NCI-H2081 (cell line): ENCODE data around the gene ABCA4.
A peak's percentile ranks its signal among the peaks of the same experiment; 100 is the strongest.
"Not testable (repeated sequence)": the region's sequence is repeated elsewhere in the genome, so short reads cannot be mapped to it uniquely, and the experiment has no call there.

Source experiments
- DNase-seq, 2 experiments: peaks; one replicate each; lab custom pipeline; 2025; lab: John Stamatoyannopoulos, UW

Gene ABCA4

DNA sequence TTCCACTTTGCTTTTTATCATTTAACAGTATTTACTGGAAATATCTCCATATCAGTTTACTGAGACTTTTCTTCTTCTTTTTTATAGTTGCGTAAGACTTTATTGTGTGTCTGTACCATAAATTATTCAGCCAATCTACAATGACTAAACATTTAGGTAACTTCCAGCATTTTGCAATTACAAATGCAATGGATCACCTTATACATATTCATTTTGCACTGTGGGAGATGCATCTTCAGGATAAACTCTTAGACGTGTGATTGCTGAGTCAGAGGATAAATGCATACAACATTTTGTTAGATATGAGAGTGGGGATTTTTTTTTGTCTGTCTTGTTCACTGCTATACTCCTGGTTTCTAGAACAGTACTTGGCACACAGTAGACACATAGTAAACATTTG lies 116.0 kb downstream of the ABCA4 start:
- DNase-seq = no peak

DNA sequence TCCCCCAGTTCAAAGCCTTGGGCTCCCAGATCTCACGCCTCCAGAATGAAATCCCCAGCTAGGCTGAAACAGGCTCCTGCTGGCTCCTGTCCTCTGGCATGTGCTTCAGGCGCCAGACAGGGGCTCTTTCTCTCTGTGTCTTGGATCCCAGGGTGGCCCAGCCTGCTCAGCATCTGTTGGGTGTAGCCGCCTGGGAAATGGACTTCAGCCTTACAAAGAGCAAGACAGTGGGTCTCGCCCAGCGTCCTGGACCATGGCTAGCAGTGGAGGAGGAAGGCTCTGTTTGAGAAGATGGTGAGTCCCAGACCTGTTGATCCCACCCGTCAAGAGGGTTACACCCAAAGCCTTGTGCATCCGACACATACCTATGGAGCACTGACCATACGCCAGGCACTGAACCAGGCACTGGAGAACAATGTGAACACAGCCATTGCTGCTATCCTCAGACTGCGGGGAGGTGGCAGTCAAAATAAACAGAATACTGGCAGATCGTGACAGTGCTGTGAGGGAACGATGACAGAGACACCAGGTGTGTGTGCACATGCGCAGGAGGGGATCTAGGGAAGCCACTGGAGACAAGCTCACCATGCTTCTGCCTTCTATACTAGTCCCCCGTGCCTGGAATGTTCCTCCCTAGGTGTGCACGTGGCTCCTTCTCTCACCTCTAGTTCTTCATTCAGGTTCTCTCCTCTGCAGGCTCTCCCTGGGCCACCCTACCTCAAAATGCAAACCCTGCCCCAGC lies 118.7 kb downstream of the ABCA4 start:
- no peak for DNase-seq

DNA sequence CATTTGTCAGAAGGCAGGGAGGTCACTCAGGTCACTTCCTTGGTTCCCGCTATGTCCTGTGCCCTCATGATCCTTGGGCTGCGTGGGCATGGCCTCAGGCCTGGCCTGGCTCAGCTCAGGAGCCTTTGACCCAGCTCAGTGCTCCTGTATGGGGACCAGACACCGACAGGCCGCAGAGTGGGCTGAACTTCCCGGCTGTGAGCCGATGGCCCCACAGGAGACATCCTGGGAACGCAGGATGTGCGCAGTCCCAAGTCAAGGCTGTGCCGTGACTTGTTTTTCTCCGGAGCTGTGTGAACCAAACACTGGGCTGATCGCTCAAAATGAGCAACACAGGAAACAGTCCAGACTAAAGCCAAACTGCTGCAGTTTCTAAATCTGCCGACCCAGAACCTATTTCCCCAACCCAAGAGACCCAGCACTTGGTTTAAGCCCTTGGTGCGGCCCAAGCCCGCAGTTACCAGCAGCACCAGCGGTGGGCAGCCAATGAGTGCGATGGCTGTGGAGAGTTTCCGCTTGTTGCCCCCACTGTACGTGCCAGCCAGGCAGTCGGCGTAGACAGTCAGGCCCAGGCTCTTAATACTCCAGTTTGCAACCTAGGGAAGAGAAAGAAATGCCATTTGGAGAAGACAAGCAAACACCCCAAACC lies 119.4 kb downstream of the ABCA4 start:
- DNase-seq = no peak

DNA sequence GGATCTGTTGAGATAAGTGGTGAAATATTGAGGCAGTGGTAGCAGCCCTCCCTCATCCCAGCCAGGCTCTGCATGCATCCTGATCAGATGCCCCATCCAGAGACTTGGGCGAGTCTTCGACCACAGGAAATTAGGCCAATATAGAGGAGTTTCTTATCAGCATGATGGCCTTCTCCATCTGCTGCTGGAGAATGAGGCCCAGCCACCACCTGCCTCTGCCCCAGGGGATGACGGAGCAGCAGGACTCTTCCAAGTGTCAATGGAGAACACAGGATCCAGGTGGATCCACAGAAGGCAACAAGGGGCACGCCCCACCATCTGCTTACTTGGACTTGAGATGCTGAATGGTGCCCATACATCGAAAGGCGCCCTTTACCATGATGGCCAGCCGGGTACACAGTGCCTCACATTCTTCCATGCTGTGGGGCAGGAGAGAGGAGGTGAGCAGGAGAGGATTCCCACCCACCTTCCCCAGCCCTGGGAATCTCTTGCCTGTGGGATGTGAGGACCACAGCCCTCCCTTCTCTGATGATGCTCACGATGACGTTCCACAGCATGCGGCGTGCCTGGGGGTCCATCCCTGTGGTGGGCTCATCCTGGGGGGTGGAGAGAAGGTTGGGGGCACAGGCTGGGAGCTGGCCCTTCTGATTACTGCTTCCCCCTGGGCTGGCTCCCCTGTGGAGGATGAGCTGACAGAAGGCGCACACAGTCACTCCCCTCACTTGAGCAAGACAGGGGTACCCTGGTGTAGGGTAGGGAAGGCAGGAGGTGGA lies 120.3 kb downstream of the ABCA4 start:
- no peak for DNase-seq

DNA sequence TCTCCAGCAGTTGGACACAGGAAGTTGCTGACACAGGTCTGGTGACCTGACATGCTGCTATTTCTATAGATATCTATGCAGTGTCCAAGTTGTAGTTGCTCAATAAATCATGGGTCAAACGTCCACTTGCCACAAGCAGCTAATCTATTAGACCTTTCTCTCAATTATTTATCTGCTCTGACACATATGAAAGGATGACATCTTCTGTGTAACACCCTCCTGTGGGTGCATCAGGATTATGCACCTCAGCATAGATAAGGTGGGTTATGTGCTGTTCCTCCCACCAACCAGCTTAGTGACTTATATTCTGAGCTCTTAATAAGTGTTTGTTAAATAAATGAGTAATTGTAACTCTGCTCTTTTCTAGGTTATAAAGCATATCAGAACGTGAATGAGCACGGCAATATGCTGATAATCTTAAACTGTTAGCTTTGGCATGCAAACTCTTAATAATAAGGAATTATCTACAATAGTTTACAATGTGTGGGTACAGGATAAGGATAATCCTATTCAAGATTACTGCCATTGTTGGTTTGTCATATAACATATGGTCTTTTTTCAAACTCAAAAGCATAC lies 121.0 kb downstream of the ABCA4 start:
- no peak for DNase-seq

DNA sequence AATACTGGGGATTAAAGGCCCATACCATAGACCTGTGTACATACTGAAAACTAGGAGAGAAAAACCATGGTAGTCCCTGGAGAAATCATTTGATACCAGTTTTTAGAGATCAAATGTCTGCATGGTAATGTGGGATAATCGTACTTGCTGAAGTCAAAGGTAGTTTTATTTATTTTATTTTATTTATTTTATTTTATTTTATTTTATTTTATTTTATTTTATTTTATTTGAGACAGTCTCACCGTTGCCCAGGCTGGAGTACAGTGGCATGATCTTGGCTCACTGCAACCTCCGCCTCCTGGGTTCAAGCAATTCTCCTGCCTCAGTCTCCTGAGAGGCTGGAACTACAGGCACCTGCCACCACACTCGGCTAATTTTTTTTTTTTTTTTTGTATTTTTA lies 122.4 kb downstream of the ABCA4 start:
- not testable (repeated sequence) for DNase-seq

DNA sequence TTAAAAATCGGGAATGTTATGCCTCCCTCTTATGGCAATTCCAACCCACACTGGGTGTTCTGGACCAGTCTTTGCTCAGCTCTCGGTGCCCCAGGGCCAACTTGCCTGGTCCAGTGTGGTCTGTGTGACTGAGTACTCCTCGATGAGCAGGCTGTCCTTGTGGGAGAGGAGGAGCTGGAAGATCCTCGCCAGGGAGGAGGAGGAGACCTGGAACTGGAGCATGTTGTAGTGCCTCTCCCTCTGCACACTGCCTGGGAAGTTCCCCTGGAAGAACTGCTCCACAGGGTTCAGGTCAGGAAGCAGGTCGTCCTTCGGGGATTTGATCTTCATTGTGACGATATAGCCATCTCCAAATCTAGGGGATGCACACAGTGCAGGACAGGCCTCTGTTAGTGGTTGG lies 123.2 kb downstream of the ABCA4 start:
- no peak for DNase-seq

DNA sequence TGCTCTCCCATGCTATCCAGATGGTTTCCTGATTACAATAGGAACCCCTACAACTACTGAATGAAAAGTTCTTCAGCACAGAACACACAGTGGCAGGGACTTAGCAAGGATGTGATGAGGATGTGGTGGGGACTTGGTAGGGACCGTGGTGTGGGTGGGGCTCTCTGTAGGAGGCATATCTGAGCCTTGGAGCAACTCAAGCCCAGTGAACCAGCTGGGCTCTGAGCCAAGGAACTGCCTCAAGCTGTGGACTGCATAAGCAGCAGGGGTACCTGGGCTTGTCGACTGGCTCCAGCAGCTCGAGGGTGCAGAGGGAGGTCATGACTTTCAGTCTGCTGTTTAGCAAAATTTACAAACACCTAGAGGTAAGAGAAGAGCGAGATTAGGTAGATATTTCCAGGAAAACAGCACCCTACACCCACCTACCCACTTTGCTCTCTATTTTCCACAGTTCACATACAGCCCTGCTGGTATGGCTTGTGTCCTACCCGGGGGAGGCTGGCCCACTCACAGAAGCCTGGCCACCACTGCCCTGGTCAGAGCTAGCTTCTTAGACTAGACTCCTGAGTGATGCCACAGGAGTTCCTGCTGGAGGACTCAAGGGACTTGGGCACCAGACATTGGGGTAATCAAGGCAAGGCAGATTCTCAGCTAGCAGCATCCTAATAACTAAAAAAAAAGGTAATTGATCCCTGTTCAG lies 125.0 kb downstream of the ABCA4 start:
- DNase-seq = no peak

DNA sequence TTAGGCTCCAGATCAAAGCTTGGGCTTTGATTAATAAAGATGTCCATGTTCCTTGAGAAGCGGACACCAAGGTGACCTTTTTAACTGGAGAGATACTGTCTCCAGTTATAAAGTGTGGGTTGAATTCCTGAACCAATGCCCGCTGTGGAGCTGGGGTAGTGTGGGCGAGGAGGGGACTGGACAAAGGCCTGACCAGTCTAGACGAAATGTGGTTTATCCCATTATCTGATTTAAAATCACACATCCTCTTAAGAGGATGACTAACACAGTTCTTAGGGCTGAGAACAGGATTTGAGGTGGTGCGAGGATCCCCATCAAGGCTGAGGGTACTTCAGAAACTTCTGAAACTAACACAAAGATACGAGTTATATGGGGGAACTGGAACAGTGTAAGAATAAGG lies 127.2 kb downstream of the ABCA4 start:
- no peak for DNase-seq

DNA sequence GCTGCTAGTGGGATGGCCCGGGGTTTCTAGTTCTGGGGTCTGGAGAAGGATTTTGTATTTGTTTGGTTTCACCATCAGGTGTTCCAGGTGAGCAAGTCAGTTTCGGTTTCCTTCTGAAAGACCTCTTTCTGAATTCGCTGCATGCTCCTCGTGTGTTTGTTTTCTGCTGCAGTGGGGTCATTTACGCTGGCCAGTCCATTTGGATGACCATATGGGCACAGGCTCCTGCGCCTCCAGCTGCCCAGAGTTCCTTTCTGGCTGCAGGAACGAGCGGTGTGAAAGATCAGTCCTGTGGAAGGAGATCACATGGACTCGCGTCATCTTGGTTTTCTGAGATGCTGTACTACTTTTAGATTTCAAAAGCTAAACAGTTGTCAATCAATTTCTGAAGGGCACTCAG lies 128.0 kb downstream of the ABCA4 start:
- DNase-seq = no peak

DNA sequence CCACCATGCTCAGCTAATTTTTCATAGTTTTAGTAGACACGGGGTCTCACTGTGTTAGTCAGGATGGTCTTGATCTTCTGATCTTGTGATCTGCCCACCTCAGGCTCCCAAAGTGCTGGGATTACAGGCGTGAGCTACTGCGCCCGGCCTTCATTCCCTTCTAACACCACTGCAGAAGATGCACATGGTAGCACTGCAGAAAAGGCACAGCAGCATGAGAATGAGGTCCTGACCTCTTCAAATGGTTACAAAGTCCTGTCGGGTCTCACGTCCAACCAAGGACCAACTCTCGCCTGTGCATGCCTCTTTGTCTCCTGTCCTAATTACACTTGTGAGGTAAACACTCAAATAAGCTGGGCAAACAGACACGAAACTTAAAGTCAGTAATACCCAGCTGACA lies 128.8 kb downstream of the ABCA4 start:
- DNase-seq = no peak

DNA sequence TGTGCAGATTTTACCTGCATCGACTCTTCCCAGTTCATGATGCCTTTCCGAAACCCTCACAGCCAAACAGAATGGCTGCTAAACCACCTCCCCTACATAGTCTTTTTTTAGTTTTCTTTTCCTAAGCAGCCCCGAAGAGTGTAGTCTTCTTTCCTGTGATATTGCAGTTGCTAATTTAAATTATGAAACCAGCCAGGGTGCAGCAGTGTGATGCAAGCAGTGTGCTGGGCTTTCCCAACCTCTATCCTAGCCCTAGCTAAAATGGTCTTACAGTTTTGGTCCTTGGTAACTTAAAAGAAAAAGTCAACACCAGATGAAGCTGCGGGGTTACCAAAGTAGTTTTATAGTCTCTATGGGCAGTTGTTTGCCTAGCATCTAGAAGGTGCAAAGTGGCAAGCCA lies 129.7 kb downstream of the ABCA4 start:
- DNase-seq = no peak

DNA sequence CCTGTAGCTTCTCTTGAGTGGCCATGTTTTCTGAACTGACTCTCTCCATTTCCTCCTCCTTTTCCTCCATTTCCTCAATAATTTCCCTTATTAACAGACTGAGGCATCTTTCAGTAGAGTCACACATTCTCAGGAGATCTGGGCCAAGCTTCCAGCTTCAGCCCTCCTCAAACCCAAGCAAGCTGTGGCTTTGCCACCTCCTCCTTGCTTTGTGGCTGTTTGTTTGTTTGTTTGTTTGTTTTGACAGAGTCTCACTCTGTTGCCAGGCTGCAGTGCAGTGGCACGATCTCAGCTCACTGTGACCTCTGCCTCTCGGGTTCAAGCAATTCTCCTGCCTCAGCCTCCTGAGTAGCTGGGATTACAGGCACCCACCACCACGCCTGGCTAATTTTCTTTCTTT lies 130.5 kb downstream of the ABCA4 start:
- DNase-seq = not testable (repeated sequence)

DNA sequence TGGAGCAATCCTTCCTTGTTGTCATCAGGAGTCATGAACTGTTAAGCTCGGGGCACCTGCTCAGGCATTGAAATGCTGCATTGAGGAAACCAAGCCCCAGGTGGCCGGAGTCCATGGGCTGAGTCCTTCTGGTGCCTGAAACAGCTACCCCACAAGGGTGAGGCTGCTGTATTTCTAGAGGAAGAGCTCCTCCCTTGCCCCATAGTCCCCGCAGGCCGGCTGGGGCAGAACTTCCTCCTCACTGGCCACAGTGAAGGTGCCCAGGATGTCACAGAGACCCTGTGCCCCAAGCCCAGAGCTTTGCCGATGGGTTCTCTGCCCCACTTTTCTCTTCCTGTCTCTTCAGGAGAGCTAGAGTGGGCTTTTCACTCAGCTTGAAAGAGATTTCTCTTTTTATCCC lies 130.9 kb downstream of the ABCA4 start:
- no peak for DNase-seq

DNA sequence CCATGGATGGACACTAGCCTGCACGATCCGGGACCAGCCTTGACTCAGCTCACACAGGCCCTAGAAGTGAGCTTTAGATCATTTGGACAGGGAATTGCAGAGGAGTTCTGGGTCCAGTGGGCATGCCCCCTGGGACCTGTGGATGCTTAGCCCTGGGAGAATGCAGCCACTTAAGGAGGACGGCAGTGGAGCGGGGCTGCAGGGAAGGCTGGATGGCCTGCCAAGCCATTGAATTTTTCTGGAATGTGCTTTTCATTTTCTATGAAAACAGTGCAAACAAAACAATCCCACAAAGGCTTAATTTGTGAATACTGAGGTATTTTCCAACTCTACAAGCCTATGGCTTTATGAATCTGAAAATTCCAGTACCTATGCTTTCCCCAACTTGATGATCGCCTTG lies 131.3 kb downstream of the ABCA4 start:
- DNase-seq = no peak

DNA sequence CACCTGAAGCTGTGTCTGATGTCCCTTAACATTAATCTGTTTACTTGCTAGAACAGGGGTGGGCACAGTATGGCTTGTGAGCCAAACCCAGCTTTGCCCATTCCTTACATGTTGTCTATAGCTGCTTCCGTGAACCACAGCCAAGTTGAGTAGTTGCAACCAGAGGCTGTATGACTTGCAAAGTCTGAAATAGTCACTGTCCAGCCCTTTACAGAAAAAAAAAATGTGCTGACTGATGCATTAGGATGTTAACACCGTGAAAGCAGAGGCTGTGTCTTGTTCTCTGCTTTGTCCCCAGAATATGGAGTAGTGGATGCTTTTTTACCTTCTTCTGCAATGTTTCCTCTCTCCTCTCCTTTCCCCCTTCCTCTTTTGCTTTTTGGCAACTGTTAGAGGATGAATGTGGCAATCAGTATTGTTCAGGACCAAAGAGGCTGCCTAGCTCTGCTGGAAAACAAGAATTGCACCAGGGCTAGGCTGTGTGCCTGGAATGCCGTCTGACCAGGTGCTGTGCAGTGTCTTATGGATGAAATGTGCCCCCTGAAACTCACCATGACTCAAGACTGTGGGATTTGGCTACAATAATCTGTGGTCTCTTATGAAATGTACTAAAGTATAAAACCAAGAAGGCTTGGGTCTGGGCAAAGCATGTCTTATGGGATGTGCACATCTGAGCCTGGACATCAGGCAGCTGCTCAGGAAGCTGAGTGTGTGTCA lies 132.2 kb downstream of the ABCA4 start:
- DNase-seq = no peak

DNA sequence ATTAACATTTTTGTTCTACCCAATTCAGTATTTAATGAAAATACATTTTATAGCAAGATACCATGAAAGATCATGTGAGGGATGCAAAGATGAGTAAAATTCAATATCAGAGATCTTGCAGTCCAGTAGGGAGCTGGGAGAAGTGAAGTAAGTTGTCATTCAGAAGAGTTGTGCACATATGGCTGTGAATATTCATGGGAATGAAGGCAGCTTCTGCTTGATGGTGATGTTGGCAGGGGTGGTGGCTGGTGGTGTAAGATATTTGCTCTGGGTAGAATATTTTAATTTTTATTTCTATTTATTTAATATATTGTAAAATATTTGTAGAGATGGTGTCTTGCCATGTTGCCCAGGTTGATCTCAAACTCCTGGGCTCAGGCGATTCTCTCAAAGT lies 139.7 kb downstream of the ABCA4 start:
- DNase-seq = no peak

DNA sequence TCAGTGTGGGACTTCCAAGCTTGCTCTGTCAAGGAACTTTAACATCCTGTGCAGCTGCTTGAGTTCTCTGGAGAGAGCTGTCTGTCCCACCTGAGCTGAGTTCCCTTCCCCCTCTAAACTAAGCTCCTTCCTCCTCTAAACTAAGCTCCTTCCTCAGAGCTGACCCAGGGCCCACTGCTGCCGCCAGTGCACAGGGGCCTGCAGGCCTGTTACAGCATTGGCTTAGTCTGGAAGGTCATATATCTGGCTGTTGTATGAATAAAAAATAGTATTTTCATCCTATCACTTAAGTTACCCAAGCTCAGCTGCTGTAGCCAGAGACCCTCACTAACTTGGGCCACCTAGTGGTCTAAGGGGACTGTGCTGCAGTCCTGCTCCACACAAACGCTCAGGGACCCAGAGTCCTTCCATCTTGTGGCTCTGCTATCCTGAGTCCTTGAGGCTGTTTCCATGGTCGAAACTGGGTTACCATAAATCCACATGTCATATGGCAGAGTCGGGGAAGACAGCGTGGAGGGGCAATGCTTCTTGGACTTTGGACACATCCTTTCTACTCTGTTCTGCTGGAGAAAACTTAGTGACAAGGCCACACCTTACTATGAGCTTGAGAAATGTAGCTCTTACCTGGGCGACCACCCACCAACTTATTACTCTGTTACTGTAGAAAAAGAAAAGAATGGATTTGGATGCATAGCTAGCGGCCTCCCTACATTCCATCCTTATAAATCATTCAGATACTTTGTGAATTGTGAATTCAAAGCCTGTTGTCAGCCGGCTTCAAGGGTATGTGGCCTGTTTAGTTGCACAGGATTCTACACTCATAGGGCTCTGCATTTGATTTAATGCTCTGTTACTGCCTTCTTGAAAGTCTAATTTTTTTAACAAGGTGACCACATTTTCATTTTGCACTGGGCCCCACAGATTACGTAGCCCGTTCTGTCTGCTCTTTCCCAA lies 140.4 kb downstream of the ABCA4 start:
- peak in 1 of 2 experiments; percentile 2 for DNase-seq

DNA sequence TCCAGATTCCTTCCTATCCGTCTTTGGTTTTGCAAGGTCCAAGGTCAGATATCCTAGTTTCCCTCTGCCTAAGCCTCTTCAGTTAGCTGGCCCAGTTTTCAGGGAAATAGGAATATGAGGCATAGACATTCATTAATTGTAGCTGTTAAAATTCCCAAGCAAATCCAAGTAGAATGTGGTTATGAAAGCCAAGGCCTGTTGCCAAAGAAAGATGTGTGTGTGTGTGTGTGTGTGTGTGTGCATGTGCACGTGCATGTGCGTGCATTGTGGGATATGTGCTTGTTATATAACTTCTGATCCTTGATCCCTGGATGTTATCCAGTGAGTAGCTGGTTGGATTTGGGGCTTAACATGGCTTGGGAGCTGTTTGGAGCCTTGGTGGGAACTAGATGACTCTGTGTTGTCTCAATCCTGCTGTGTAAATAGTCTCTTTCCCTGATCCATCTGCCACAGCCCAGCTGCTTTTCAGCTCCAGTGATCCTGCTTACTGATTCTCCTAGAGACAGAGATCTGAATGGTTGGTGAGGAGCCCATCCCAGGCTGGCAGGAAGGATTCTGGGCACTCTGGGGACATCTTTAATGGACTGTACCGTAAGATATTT lies 141.1 kb downstream of the ABCA4 start:
- DNase-seq = peak; percentile 47 to 78
